ENCODE results near the gene PLOD2.

Gene PLOD2

DNA sequence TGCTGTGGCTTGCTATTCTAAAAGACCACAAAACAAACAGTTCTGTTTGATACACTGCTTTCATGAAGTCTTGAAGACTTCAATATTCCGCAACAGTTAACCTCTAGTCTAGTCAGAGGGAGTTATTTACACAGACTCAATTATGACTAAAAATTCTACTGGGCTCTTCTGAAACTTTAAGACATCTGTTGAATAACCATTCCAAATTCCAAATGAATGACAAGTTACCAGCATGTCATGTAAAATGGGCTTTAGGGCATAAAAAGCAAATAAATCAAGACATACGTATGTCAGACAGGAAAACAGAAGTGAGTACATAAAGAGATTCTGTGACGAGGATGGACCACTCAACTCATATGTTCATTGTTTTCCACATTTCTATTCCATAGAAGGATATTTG lies 93.9 kb downstream of the PLOD2 start:
- no peak overlapping the region for H2AK5ac ChIP-seq (ENCODE audit: low read length)
- no peak overlapping the region for H2BK12ac ChIP-seq (ENCODE audit: low read length)
- no peak overlapping the region for H4K8ac ChIP-seq (ENCODE audit: low read depth, low read length)
- no peaks in the 10 kb centered on the region for H3K4me1 ChIP-seq (ENCODE audit: control insufficient read depth in 1 of 2, insufficient read depth in 2 of 2, low read length in 2 of 2)
- WGBS (ENCODE audit: extremely low coverage, insufficient coverage, insufficient read length) = no CpG with 5 or more reads among the region's 3 CpGs
- H4K91ac ChIP-seq (ENCODE audit: low read depth, low read length) = no peak overlapping the region
- H2AFZ ChIP-seq (ENCODE audit: insufficient read depth, low read length, poor library complexity) = no peak overlapping the region
- no peak overlapping the region for H3K4me2 ChIP-seq (ENCODE audit: low read length)
- no peaks in the 10 kb centered on the region for H3K9me3 ChIP-seq (ENCODE audit: insufficient read depth, low read depth, low read length)
- H3K36me3 ChIP-seq (ENCODE audit: control insufficient read depth in 1 of 2, insufficient read depth in 2 of 2, low read length in 2 of 2) = peaks cover 0 to 4% of the 10 kb centered on the region in 2 experiments
- H3K4ac ChIP-seq (ENCODE audit: low read depth, low read length) = no peak overlapping the region
- H4K12ac ChIP-seq (ENCODE audit: low read depth, low read length) = no peak overlapping the region
- no peak overlapping the region for H3K18ac ChIP-seq (ENCODE audit: low read length)
- H3K79me1 ChIP-seq (ENCODE audit: low read length) = no peaks in the 10 kb centered on the region
- peak; percentile 48 to 92 for DNase-seq
- H2BK120ac ChIP-seq (ENCODE audit: insufficient read depth, low read length, poor library complexity) = no peak overlapping the region
- no peak overlapping the region for H2BK5ac ChIP-seq (ENCODE audit: low read depth, low read length, poor library complexity)
- no peak overlapping the region for H3K23ac ChIP-seq (ENCODE audit: low read length)
- no peak overlapping the region for H3K27ac ChIP-seq (ENCODE audit: low read depth, low read length)
- H3K27me3 ChIP-seq (ENCODE audit: insufficient read depth, low read length) = no peaks in the 10 kb centered on the region
- H3K4me3 ChIP-seq (ENCODE audit: low read depth, low read length) = no peak overlapping the region
- H3K79me2 ChIP-seq (ENCODE audit: control insufficient read depth, insufficient read depth, low read length, poor library complexity) = no peaks in the 10 kb centered on the region
- H3K14ac ChIP-seq (ENCODE audit: low read length) = no peak overlapping the region
- no peak overlapping the region for H3K9ac ChIP-seq (ENCODE audit: low read length)

GRCh38 chr3:146065573-146066006 lies 95.4 kb downstream of the PLOD2 start:
- Histone ChIP-seq H3K79me2 (ENCODE audit: control insufficient read depth, insufficient read depth, low read length, poor library complexity) (no peaks in the 10 kb centered on the region), H3K4me2 (ENCODE audit: low read length) (no peak overlapping the region), H3K18ac (ENCODE audit: low read length) (no peak overlapping the region), H3K36me3 (ENCODE audit: control insufficient read depth in 1 of 2, insufficient read depth in 2 of 2, low read length in 2 of 2) (peaks cover 0 to 4% of the 10 kb centered on the region in 2 experiments), H4K12ac (ENCODE audit: low read depth, low read length) (no peak overlapping the region), H3K4ac (ENCODE audit: low read depth, low read length) (no peak overlapping the region), H3K4me1 (ENCODE audit: control insufficient read depth in 1 of 2, insufficient read depth in 2 of 2, low read length in 2 of 2) (no peaks in the 10 kb centered on the region), H2BK12ac (ENCODE audit: low read length) (no peak overlapping the region), H3K27me3 (ENCODE audit: insufficient read depth, low read length) (no peaks in the 10 kb centered on the region), H3K4me3 (ENCODE audit: low read depth, low read length) (no peak overlapping the region), H4K91ac (ENCODE audit: low read depth, low read length) (no peak overlapping the region), H4K8ac (ENCODE audit: low read depth, low read length) (no peak overlapping the region), H2BK120ac (ENCODE audit: insufficient read depth, low read length, poor library complexity) (no peak overlapping the region), H2BK5ac (ENCODE audit: low read depth, low read length, poor library complexity) (no peak overlapping the region), H3K23ac (ENCODE audit: low read length) (no peak overlapping the region), H3K14ac (ENCODE audit: low read length) (no peak overlapping the region), H2AFZ (ENCODE audit: insufficient read depth, low read length, poor library complexity) (no peak overlapping the region), H3K27ac (ENCODE audit: low read depth, low read length) (no peak overlapping the region), H3K9me3 (ENCODE audit: insufficient read depth, low read depth, low read length) (no peaks in the 10 kb centered on the region), H2AK5ac (ENCODE audit: low read length) (no peak overlapping the region), H3K79me1 (ENCODE audit: low read length) (no peaks in the 10 kb centered on the region), H3K9ac (ENCODE audit: low read length) (no peak overlapping the region)
- WGBS (ENCODE audit: extremely low coverage, insufficient coverage, insufficient read length) = no CpG with 5 or more reads among the region's 2 CpGs
- DNase-seq = peak; percentile 28 to 91

GRCh38 chr3:146058241-146058640 lies 102.7 kb downstream of the PLOD2 start:
- Histone ChIP-seq H3K36me3 (ENCODE audit: control insufficient read depth in 1 of 2, insufficient read depth in 2 of 2, low read length in 2 of 2) (no peaks in the 10 kb centered on the region), H3K79me2 (ENCODE audit: control insufficient read depth, insufficient read depth, low read length, poor library complexity) (no peaks in the 10 kb centered on the region), H3K27me3 (ENCODE audit: insufficient read depth, low read length) (no peaks in the 10 kb centered on the region), H4K8ac (ENCODE audit: low read depth, low read length) (no peak overlapping the region), H3K14ac (ENCODE audit: low read length) (no peak overlapping the region), H2BK12ac (ENCODE audit: low read length) (no peak overlapping the region), H3K9ac (ENCODE audit: low read length) (no peak overlapping the region), H3K4me3 (ENCODE audit: low read depth, low read length) (no peak overlapping the region), H2BK120ac (ENCODE audit: insufficient read depth, low read length, poor library complexity) (no peak overlapping the region), H3K23ac (ENCODE audit: low read length) (no peak overlapping the region), H2AFZ (ENCODE audit: insufficient read depth, low read length, poor library complexity) (no peak overlapping the region), H2AK5ac (ENCODE audit: low read length) (no peak overlapping the region), H2BK5ac (ENCODE audit: low read depth, low read length, poor library complexity) (no peak overlapping the region), H3K4ac (ENCODE audit: low read depth, low read length) (no peak overlapping the region), H3K79me1 (ENCODE audit: low read length) (no peaks in the 10 kb centered on the region), H3K27ac (ENCODE audit: low read depth, low read length) (no peak overlapping the region), H4K12ac (ENCODE audit: low read depth, low read length) (no peak overlapping the region), H3K18ac (ENCODE audit: low read length) (no peak overlapping the region), H4K91ac (ENCODE audit: low read depth, low read length) (no peak overlapping the region), H3K4me1 (ENCODE audit: control insufficient read depth in 1 of 2, insufficient read depth in 2 of 2, low read length in 2 of 2) (no peaks in the 10 kb centered on the region), H3K4me2 (ENCODE audit: low read length) (no peak overlapping the region), H3K9me3 (ENCODE audit: insufficient read depth, low read depth, low read length) (no peaks in the 10 kb centered on the region)
- no CpG with 5 or more reads among the region's 2 CpGs for WGBS (ENCODE audit: extremely low coverage, insufficient coverage, insufficient read length)
- no peak for DNase-seq

GRCh38 chr3:146052791-146053310 lies 108.1 kb downstream of the PLOD2 start:
- Histone ChIP-seq H3K79me1 (ENCODE audit: low read length) (no peaks in the 10 kb centered on the region), H3K27ac (ENCODE audit: low read depth, low read length) (no peak overlapping the region), H2BK5ac (ENCODE audit: low read depth, low read length, poor library complexity) (no peak overlapping the region), H4K91ac (ENCODE audit: low read depth, low read length) (no peak overlapping the region), H4K8ac (ENCODE audit: low read depth, low read length) (no peak overlapping the region), H4K12ac (ENCODE audit: low read depth, low read length) (no peak overlapping the region), H3K4me3 (ENCODE audit: low read depth, low read length) (no peak overlapping the region), H3K36me3 (ENCODE audit: control insufficient read depth in 1 of 2, insufficient read depth in 2 of 2, low read length in 2 of 2) (no peaks in the 10 kb centered on the region), H2AFZ (ENCODE audit: insufficient read depth, low read length, poor library complexity) (no peak overlapping the region), H3K4me2 (ENCODE audit: low read length) (no peak overlapping the region), H3K9ac (ENCODE audit: low read length) (no peak overlapping the region), H3K27me3 (ENCODE audit: insufficient read depth, low read length) (no peaks in the 10 kb centered on the region), H3K14ac (ENCODE audit: low read length) (no peak overlapping the region), H2BK12ac (ENCODE audit: low read length) (no peak overlapping the region), H3K79me2 (ENCODE audit: control insufficient read depth, insufficient read depth, low read length, poor library complexity) (no peaks in the 10 kb centered on the region), H3K4me1 (ENCODE audit: control insufficient read depth in 1 of 2, insufficient read depth in 2 of 2, low read length in 2 of 2) (no peaks in the 10 kb centered on the region), H2BK120ac (ENCODE audit: insufficient read depth, low read length, poor library complexity) (no peak overlapping the region), H3K4ac (ENCODE audit: low read depth, low read length) (no peak overlapping the region), H3K18ac (ENCODE audit: low read length) (no peak overlapping the region), H3K23ac (ENCODE audit: low read length) (no peak overlapping the region), H2AK5ac (ENCODE audit: low read length) (no peak overlapping the region), H3K9me3 (ENCODE audit: insufficient read depth, low read depth, low read length) (no peaks in the 10 kb centered on the region)
- WGBS (ENCODE audit: extremely low coverage, insufficient coverage, insufficient read length) = no CpG with 5 or more reads among the region's 6 CpGs
- no peak for DNase-seq
